ENCODE data around the gene PRSS3.
"Not testable (repeated sequence)": the region's sequence is repeated elsewhere in the genome, so short reads cannot be mapped to it uniquely, and the experiment has no call there.

Gene PRSS3

DNA sequence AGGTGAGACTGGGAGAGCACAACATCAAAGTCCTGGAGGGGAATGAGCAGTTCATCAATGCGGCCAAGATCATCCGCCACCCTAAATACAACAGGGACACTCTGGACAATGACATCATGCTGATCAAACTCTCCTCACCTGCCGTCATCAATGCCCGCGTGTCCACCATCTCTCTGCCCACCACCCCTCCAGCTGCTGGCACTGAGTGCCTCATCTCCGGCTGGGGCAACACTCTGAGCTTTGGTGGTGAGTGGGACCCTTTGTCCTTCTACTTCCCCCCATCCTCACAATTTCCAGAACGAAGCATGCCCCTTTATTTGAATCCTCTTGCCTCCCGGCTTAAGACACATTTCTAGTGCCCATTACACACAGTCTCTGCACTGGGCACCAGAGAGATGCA lies 2.5 kb downstream of the PRSS3 start:
- H3K27ac Mint-ChIP-seq = peak overlapping the region; percentile 43
- no peaks in the 10 kb centered on the region for H3K4me1 Mint-ChIP-seq (ENCODE audit: low read depth)
- no peak overlapping the region for H3K4me3 Mint-ChIP-seq
- H3K36me3 Mint-ChIP-seq (ENCODE audit: low read depth) = no peaks in the 10 kb centered on the region
- H3K9me3 Mint-ChIP-seq = no peaks in the 10 kb centered on the region
- H3K27me3 Mint-ChIP-seq (ENCODE audit: low read depth) = peaks cover 31% of the 10 kb centered on the region

DNA sequence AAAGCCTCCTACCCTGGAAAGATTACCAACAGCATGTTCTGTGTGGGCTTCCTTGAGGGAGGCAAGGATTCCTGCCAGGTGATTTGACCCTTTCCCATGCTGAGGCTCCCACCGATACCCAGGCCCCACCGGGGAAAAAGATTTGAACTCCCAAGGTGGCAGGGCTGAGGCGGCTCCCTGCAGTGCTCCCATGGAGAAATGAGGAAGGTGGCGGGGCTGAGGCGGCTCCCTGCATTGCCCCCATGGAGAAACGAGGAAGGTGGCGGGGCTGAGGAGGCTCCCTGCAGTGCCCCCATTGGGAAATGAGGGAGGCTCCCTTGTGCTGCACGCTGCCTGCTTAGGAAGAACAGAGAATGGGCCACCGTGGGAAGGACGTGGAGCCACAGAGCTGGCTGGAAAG lies 3.2 kb downstream of the PRSS3 start:
- Mint-ChIP-seq H3K9me3 (no peaks in the 10 kb centered on the region), H3K36me3 (ENCODE audit: low read depth) (no peaks in the 10 kb centered on the region), H3K4me3 (no peak overlapping the region), H3K27ac (no peak overlapping the region), H3K27me3 (ENCODE audit: low read depth) (peaks cover 27% of the 10 kb centered on the region), H3K4me1 (ENCODE audit: low read depth) (no peaks in the 10 kb centered on the region)

DNA sequence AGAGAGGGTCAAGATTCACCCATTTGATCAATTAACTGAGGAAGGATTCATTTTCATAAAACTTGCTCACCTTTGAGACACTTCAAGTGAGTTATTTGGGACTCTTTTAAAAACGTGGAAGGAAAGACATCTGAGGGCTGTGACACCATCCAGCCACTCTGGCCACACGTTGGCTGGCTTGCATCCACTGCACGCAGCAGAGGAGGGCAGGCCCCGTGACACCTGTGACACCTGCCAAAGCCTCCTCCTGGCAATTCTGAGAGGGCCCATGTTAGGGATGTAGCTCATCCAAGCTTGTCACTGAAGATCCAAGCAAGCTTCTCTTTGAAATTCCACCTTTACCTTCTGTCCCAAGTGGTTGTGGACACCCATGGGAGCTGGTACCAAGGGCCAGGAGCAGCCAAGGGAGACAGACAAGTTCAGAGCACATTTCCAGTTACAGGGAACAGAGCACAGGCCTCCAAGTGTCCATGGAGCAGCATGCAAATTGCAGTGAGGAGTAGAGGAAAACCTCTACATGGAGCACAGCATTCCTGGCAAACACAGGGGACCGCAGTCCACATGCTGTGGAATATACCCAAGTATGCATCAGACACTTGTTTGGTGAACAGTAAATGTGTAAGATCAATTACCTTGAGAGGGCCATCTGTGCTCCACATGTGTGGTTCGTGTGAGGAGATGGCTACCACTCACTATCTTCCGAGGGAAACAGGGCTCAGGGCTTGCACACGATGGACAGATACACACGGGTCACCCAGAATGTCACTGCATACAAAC lies 4.8 kb downstream of the PRSS3 start:
- Mint-ChIP-seq H3K27ac (no peak overlapping the region), H3K4me3 (no peak overlapping the region), H3K4me1 (ENCODE audit: low read depth) (no peaks in the 10 kb centered on the region), H3K27me3 (ENCODE audit: low read depth) (peaks cover 32% of the 10 kb centered on the region), H3K9me3 (no peaks in the 10 kb centered on the region), H3K36me3 (ENCODE audit: low read depth) (no peaks in the 10 kb centered on the region)

DNA sequence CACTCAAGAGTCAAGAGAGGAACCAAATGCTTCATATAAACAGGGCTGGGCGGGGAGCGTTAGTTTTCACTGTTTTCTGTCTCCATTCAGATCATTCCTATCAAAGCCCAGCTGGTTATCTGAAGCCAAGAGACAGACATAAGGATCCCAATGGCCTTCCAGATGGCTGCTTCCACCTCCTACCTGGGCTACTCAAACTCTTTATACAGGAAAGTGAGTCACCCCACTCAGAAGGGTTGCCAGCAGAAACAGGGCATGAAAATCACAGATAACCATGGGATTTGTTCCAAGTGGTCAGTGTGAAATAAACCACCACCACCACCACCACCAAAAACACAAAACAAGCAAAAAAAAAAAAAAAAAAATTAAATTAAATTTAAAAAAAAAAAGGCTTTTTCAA lies 5.5 kb downstream of the PRSS3 start:
- Mint-ChIP-seq H3K36me3 (ENCODE audit: low read depth) (no peaks in the 10 kb centered on the region), H3K4me3 (no peak overlapping the region), H3K27ac (no peak overlapping the region), H3K9me3 (no peaks in the 10 kb centered on the region), H3K4me1 (ENCODE audit: low read depth) (no peaks in the 10 kb centered on the region), H3K27me3 (ENCODE audit: low read depth) (peaks cover 32% of the 10 kb centered on the region)

DNA sequence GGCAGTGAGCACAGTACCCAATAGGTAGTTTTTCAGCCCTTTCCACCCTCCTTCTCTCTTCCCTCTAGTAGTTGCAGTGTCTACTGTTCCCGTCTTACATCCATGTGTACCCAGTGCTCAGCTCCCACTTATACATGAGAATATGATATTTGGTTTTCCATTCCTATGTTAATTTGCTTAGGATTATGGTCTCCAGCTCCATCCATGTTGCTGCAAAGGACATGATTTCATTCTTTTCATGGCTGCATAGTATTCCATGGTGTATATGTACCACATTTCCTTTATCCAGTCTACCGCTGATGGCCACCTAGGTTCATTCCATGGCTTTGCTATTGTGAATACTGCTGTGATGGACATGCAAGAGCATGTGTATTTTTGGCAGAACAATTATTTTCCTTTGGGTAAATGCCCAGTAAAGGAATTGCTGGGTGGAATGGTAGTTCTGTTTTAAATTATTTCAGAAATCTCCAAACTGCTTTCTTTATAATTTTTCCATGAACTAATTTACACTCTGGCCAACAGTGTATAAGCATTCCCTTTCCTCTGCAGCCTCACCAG lies 6.7 kb downstream of the PRSS3 start:
- H3K4me3 Mint-ChIP-seq; H3K9me3 Mint-ChIP-seq; H3K4me1 Mint-ChIP-seq (ENCODE audit: low read depth); H3K36me3 Mint-ChIP-seq (ENCODE audit: low read depth); H3K27ac Mint-ChIP-seq: not testable (repeated sequence)
- peaks cover 32% of the 10 kb centered on the region for H3K27me3 Mint-ChIP-seq (ENCODE audit: low read depth)

DNA sequence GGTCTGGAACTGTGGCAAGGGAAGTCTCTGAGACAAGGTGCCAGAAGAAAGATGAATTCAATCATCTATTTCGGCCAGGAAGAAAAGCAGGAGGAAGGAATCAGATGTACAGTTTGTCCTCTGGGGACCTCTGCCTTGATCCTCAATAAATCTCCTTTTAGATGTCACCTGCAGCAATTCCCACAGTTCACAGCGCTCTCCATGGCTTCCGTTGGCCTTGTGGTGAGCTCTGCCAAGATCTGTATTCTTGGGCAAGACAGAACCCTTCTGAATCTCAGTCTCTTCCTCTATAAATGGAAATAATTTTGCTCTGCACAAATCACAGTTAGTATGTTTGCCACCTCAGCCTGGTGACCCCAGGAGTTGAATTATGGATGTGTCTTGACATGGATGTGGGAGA lies 8.8 kb downstream of the PRSS3 start:
- H3K9me3 Mint-ChIP-seq; H3K36me3 Mint-ChIP-seq (ENCODE audit: low read depth); H3K27ac Mint-ChIP-seq; H3K4me1 Mint-ChIP-seq (ENCODE audit: low read depth); H3K4me3 Mint-ChIP-seq: not testable (repeated sequence)
- peaks cover 27% of the 10 kb centered on the region for H3K27me3 Mint-ChIP-seq (ENCODE audit: low read depth)

DNA sequence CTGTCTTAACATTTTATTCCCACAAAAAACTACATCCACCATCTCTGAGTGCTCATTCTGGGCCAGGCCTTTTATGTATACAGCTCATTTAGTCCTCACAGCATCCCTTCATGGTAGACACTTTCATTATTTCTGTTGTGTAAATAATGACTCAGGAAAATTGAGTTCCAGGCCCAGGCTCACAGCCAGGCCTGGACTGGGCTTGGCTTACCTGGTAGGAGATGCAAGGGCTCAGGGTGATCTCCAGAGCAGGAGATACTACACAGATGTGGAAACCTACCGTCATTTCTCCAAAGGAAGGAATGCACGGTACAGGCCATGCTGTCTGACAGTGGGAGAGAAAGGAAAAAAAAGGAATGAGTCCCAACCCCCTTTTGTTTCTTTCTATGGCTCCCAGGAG lies 11.8 kb downstream of the PRSS3 start:
- H3K4me3 Mint-ChIP-seq; H3K4me1 Mint-ChIP-seq (ENCODE audit: low read depth); H3K9me3 Mint-ChIP-seq; H3K36me3 Mint-ChIP-seq (ENCODE audit: low read depth); H3K27ac Mint-ChIP-seq: not testable (repeated sequence)
- peaks cover 23% of the 10 kb centered on the region for H3K27me3 Mint-ChIP-seq (ENCODE audit: low read depth)

DNA sequence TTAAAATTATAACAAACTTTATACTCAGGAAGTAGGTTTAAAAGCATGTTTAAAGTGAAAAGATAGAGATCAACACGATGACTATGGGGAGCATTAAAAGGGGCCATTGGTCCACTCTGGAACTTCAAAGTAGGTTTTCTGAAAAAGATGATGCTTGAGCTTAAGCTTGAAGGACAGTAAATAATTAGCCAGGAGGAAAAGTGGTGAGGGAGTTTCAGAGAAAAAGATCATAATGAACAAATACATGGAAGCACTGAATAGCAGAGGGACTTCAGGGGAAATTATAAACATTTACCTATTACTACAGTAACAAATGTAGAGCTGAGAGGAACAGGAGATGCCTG lies 13.6 kb downstream of the PRSS3 start:
- not testable (repeated sequence) for H3K27ac Mint-ChIP-seq; H3K36me3 Mint-ChIP-seq (ENCODE audit: low read depth); H3K4me1 Mint-ChIP-seq (ENCODE audit: low read depth); H3K9me3 Mint-ChIP-seq; H3K4me3 Mint-ChIP-seq
- H3K27me3 Mint-ChIP-seq (ENCODE audit: low read depth) = peaks cover 20% of the 10 kb centered on the region

DNA sequence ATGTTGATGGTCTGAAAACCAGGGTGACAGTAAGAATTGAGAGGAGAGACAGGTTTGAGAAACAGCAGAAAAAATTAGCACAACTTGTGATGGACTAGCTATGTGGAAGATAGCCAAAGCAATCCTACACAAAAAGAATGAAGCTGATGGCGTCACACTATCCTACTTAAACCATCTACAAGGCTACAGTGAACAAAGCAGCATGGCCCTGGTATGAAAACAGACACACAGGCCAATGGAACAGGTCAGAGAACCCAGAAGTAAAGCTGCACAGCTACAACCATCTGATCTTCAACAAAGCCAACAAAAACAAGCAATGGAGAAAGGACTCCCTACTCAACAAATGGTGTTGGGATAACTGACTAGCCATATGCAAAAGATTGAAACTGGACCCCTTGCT lies 14.1 kb downstream of the PRSS3 start:
- no peak overlapping the region for H3K4me3 Mint-ChIP-seq
- no peak overlapping the region for H3K27ac Mint-ChIP-seq
- H3K4me1 Mint-ChIP-seq (ENCODE audit: low read depth) = peaks cover 12% of the 10 kb centered on the region
- no peaks in the 10 kb centered on the region for H3K36me3 Mint-ChIP-seq (ENCODE audit: low read depth)
- H3K27me3 Mint-ChIP-seq (ENCODE audit: low read depth) = peaks cover 15% of the 10 kb centered on the region
- no peaks in the 10 kb centered on the region for H3K9me3 Mint-ChIP-seq

DNA sequence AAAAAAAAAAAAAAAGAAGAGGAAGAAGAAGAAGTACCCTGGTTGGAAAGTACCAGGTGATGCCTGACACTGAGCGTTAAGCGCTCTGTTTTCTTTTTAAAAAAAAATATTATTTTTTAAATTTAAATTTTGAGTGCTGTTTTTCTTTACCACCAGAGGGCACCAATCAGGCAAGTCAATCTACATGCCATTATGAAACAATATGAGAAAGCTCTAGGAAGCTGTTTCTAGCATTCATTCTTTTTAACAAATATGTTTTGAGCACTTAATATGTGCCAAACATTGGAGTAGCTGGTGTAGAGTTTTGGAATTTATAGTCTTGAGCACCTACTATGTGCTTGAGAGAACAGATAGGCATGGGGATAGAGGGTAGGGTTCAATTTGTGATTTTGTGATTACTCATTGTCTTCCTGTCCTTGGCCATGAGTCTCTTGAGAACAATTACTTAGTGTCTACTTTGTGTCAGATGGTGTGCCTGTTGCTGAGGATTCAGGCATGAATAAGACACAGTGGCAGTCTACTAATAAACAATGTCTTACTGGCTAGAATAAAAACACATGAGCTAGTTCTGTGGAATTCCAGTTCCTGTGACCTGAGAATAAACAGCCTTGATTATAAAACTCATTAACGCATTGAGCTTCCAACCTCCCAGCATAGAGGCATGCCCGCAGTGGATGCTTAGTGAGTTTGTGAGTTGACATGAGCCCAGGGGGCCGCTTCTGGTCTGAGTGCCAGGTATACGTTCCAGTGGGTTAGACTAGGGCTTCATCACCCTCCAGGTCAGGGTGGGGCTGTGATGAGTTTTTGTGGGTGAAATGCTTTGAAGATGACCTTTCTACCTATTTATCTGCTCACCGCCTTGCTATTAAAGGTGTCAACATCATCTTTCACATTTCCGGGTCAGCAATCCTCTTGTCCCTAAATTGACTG lies 18.6 kb downstream of the PRSS3 start:
- Mint-ChIP-seq H3K27me3 (ENCODE audit: low read depth) (peaks cover 10% of the 10 kb centered on the region), H3K4me3 (no peak overlapping the region), H3K27ac (peak overlapping the region; percentile 68), H3K4me1 (ENCODE audit: low read depth) (peaks cover 33% of the 10 kb centered on the region), H3K36me3 (ENCODE audit: low read depth) (no peaks in the 10 kb centered on the region), H3K9me3 (no peaks in the 10 kb centered on the region)

DNA sequence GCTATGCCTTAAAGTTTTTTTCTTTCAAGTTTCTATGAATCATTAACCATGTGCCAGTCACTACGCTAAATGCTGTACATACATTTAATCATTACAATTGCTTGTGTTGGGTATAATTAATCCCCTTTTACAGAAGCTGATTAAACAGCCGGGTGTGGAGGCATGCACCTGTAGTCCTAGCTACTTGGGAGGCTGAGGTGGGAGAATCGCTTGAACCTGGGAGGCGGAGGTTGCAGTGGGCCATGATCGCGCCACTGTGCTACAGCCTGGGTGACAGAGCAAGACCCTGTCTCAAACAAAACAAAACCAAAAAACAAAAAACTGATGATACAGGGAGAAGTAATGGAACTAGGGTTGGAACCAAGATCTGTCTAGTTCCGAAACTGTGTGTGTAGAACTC lies 20.4 kb downstream of the PRSS3 start:
- Mint-ChIP-seq H3K4me3 (peak overlapping the region; percentile 84), H3K4me1 (ENCODE audit: low read depth) (peaks cover 43% of the 10 kb centered on the region), H3K27ac (peak overlapping the region; percentile 94), H3K27me3 (ENCODE audit: low read depth) (peaks cover 6% of the 10 kb centered on the region), H3K9me3 (no peaks in the 10 kb centered on the region), H3K36me3 (ENCODE audit: low read depth) (peaks cover 3% of the 10 kb centered on the region)

DNA sequence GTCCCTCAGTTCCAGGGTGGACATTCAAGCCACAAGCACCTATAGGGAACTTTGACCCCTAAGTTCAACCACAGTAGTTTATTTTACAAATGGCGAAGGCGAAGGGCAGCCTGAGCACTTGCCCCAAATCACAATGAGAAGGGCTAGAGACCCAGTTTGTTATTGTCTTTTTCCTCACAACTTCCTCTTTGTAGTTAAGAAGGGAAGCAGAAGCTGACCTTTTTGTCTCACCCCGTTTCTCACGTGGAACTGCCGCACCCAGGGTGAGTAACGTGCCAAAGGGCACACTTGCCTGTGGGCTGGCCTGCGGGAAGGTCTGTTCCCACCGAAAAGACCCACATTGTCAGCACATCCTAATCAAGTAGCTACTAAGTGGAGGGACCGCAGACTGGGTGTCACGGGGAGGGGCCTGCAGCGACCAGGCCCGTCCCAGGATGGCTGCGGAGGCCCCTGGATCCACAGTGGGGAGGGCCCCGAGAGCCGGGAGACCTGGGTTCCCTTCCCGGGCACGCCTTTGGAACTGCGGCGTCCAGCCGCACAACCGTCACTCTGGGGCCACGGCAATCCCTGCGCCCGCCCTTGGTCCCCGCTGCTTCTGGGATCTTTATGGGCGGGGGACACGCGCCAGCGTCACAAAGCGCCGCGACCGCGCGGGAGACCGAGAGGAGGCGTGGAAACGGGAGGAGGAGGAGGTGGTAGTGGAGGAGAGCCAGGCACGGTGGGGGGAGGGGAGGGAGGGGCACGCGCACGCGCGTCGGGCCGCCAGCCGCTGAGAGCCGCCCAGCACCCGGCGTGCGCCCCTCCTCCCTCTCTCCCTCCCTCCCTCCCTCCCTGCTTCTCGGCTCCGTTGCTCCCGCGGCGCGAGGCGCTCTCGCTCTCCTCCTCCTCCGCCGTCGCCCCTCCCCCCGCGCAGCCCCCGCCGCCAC lies 21.2 kb downstream of the PRSS3 start, which contains the start of gene UBE2R2:
Gene UBE2R2 (plus strand): TSS at position 834 of the 926 bp plus-strand sequence. CDS start 598 bp downstream, outside the sequence.
- peaks cover 6% of the 10 kb centered on the region for H3K27me3 Mint-ChIP-seq (ENCODE audit: low read depth)
- peak within 1 kb of the TSS; percentile 91 for H3K4me3 Mint-ChIP-seq
- H3K9me3 Mint-ChIP-seq = no peaks in the 10 kb centered on the region
- H3K4me1 Mint-ChIP-seq (ENCODE audit: low read depth) = peaks cover 47% of the 10 kb centered on the region
- H3K36me3 Mint-ChIP-seq (ENCODE audit: low read depth) = peaks cover 4% of the 10 kb centered on the region
- peak within 1 kb of the TSS; percentile 94 for H3K27ac Mint-ChIP-seq

DNA sequence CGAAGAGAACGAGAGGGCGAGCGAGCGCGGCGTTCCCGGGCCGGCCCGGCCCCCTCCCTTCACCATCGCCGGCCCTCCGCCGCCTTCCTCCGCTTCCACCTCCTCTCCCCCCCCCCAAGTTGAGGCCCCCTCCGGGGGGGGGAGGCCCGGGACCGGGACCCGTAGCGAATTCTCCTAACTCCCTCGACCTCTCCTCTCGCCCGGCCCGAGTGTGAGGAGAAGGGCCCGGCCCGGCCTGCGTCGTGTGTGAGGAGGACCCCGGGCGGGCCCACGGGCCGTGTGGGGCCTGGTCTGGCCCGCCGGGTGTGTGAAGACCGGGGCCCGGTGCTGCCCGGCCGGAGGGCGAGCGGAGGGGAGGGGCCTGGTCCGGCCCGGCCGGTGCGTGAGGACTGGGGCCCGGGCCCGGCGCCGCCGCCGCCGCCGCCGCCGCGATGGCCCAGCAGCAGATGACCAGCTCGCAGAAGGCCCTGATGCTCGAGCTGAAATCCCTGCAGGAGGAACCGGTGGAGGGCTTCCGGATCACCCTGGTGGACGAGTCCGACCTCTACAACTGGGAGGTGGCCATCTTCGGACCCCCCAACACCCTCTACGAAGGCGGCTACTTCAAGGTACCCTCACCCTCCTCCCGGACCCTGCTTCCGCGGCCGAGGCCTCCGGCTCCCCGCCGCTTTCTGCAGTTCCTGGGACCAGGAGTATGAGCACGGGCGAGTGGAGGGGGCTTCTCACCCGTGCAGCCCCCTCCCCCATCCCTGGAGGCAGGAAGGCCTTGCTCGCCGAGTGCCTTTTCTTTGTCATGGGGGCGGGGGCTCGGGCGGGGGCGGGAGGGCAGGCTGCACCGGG lies 22.2 kb downstream of the PRSS3 start:
- no peaks in the 10 kb centered on the region for H3K9me3 Mint-ChIP-seq
- H3K27me3 Mint-ChIP-seq (ENCODE audit: low read depth) = no peaks in the 10 kb centered on the region
- H3K4me3 Mint-ChIP-seq = peak overlapping the region; percentile 91
- peaks cover 45% of the 10 kb centered on the region for H3K4me1 Mint-ChIP-seq (ENCODE audit: low read depth)
- peak overlapping the region; percentile 90 for H3K27ac Mint-ChIP-seq
- peaks cover 4% of the 10 kb centered on the region for H3K36me3 Mint-ChIP-seq (ENCODE audit: low read depth)
